Measurements from ENCODE around the gene DOC2A.
"Not testable (repeated sequence)": the region's sequence is repeated elsewhere in the genome, so short reads cannot be mapped to it uniquely, and the experiment has no call there.

DOC2A gene

GRCh38 chr16:30010844-30011713 is at the start of gene DOC2A:
TSS of gene DOC2A (minus strand) at chr16:30011027. CDS start at chr16:30010222, 805 bp downstream.
- DNase-seq = peak in 2 of 3 donors; percentile 18 to 43

- DNase-seq = no peak
Observed at GRCh38 chr16:30060346-30060745, 49.5 kb upstream of the DOC2A start.

- peak; percentile 49 to 73 (median 54) for DNase-seq
Observed at GRCh38 chr16:30054959-30055553, 44.2 kb upstream of the DOC2A start.

GRCh38 chr16:30054451-30054850 is 43.6 kb upstream of the DOC2A start:
- no peak for DNase-seq

GRCh38 chr16:30053376-30054015 is 42.7 kb upstream of the DOC2A start:
- DNase-seq = peak; percentile 44 to 60 (median 59)

- peak; percentile 96 to 98 (median 98) for DNase-seq
Observed at GRCh38 chr16:30052671-30053372, 42.0 kb upstream of the DOC2A start.

- DNase-seq = peak in 1 of 3 donors; percentile 34
Observed at GRCh38 chr16:30051518-30051917, 40.7 kb upstream of the DOC2A start.

- DNase-seq = no peak
Observed at GRCh38 chr16:30049871-30050270, 39.0 kb upstream of the DOC2A start.

GRCh38 chr16:30046588-30046987 is 35.8 kb upstream of the DOC2A start:
- DNase-seq = no peak

GRCh38 chr16:30046178-30046577 is 35.4 kb upstream of the DOC2A start:
- DNase-seq = no peak

- peak; percentile 65 to 69 (median 69) for DNase-seq
Observed at GRCh38 chr16:30041841-30042240, 31.0 kb upstream of the DOC2A start.

GRCh38 chr16:30040690-30041089 is 29.9 kb upstream of the DOC2A start:
- DNase-seq = not testable (repeated sequence)

GRCh38 chr16:30040221-30040620 is 29.4 kb upstream of the DOC2A start:
- DNase-seq = peak; percentile 18 to 62 (median 60)

- no peak for DNase-seq
Observed at GRCh38 chr16:30033270-30033669, 22.4 kb upstream of the DOC2A start.

- DNase-seq = peak; percentile 71 to 81 (median 75)
Observed at GRCh38 chr16:30032083-30032819, 21.4 kb upstream of the DOC2A start.

- no peak for DNase-seq
Observed at GRCh38 chr16:30031477-30031918, 20.7 kb upstream of the DOC2A start.

- no peak for DNase-seq
Observed at GRCh38 chr16:30030841-30031413, 20.1 kb upstream of the DOC2A start, which contains the start of gene TLCD3B. TSS of gene TLCD3B (minus strand) at chr16:30031271. CDS start at chr16:30030527, 744 bp downstream.

GRCh38 chr16:30030011-30030685 is 19.3 kb upstream of the DOC2A start:
- no peak for DNase-seq

- peak in 1 of 3 donors; percentile 43 for DNase-seq
Observed at GRCh38 chr16:30028438-30029076, 17.7 kb upstream of the DOC2A start.

Data from suppressor macrophage treated with lipopolysaccharide for 1 hour (primary cell).